GM12873 (cell line): ENCODE measurements around the gene MMP3.

Source experiments
- CTCF ChIP-seq: IDR thresholded peaks from 2 replicates; pipeline ENCODE4 v1.5.1; 2012; ENCODE audit warnings: low read depth, mild to moderate bottlenecking, moderate library complexity, low read length, control low read depth; ENCODE audit not compliant: insufficient read depth; ENCODE audit errors: missing control alignments

The MMP3 gene

GRCh38 chr11:102831489-102832440 lies 11.6 kb downstream of the MMP3 start:
- peak; percentile 45 for TF ChIP-seq CTCF

DNA sequence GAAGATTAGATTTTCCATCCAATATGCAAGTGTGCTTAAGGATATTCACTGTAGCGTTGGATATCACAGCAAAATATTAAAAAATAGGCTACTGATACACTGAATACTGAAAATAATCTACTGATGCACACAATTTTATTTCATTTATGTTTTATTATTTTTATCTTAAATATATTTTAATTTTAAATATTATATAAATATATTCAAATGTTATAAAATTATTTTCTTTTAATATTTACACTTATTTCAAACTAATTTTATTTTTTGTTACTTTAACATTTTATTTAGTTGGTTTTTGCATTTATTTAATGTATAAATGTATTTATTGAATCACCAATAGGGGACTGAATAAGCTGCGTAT lies 12.3 kb downstream of the MMP3 start:
- TF ChIP-seq CTCF: no peak

- TF ChIP-seq CTCF: no peak
Measured at GRCh38 chr11:102830001-102830727, 13.2 kb downstream of the MMP3 start.

- TF ChIP-seq CTCF: no peak
Measured at GRCh38 chr11:102829316-102830000, 14.0 kb downstream of the MMP3 start.

DNA sequence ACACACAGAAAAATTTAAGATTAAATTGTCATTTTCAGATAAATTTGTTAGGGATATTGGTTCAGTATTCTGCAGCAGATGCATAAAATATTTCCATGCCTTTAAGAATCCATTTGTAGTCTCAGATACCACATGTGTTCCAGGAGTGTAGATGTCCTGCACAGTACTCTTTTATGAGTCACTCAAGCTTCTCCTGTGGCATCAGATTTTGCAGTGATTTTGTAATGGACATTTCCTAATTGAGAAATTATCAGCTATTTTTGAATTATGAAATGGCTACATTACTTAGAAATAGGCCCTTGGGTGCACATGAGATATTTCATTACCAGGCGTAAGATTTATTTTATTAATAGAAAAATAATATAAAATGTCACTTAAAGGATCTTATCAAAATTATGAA lies 18.9 kb downstream of the MMP3 start:
- no peak for TF ChIP-seq CTCF

DNA sequence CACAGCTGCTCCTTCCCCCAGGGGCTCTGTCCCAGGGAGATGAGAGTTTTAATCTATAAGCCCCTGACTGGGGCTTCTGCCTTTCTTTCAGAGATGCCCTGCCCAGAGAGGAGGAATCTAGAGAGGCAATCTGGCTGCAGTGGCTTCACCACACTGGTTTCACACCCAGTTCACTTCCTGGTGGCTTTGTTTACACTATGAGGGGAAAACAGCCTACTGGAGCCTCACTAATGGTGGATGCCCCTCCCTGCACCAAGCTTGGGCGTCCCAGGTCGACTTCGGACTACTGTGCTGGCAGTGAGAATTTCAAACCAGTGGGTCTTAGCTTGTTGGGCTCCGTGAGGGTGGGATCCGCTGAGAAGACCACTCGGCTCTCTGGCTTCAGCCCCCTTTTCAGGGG lies 23.9 kb downstream of the MMP3 start:
- TF ChIP-seq CTCF: no peak

GRCh38 chr11:102813484-102813883 lies 29.9 kb downstream of the MMP3 start:
- no peak for TF ChIP-seq CTCF
